Transverse colon (tissue), 3 donors: ENCODE data around the gene ABCB11.

Experiments
- CTCF ChIP-seq, 5 experiments: fragments of 200-600 bp in 3 of 5; fragments of 450-650 bp in 2 of 5; sonication (generic) in 3 of 5; IDR thresholded peaks; 1 replicate in 2 of 5; 2 replicates in 3 of 5; pipeline ENCODE4 v1.5.1; 2016 to 2017; ENCODE audit warnings: antibody characterized with exemption in 5 of 5, inconsistent platforms in 3 of 5, mild to moderate bottlenecking in 2 of 5, moderate library complexity in 1 of 5
- POLR2A ChIP-seq: fragments of 450-650 bp; IDR thresholded peaks from one replicate; pipeline ENCODE4 v1.6.1; 2016; ENCODE audit warnings: antibody characterized with exemption, mild to moderate bottlenecking, moderate library complexity

GRCh38 chr2:169069833-169070232, 38.7 kb upstream of the ABCB11 start:
- no peak for TF ChIP-seq CTCF (IDR thresholded peaks at IDR 0.05)
- no peak for TF ChIP-seq POLR2A
